PC-3 (cell line): ENCODE data around the gene SNAPC3. TPM values are rescaled to one million over a fixed set of nuclear protein-coding genes. Genes with fewer than 3 reads are reported as not detected.
"Not testable (repeated sequence)": the region's sequence is repeated elsewhere in the genome, so short reads cannot be mapped to it uniquely, and the experiment has no call there.

Experiments
- ATAC-seq: fragments of 200-7000 bp; cut with Tn5 transposase; 2 replicates; pipeline ENCODE4 v1.9.1; 2020; ENCODE audit warnings: mild to moderate bottlenecking, moderate library complexity
- BruUV-seq: library from RNA; stranded (reverse); fragments of 400-500 nt; replicated peaks from 2 replicates; lab custom pipeline; 2021; lab: Mats Ljungman, UMichigan
- CTCF ChIA-PET: fragments of 300-600 bp; sonication (Branson Sonifier 250); formaldehyde crosslinking; loops from one replicate; lab custom pipeline; 2022; ENCODE audit warnings: antibody characterized with exemption; lab: Charles Lee
- POLR2A ChIA-PET: fragments of 300-600 bp; sonication (Branson Sonifier 250); formaldehyde crosslinking; loops from one replicate; lab custom pipeline; 2022; ENCODE audit warnings: antibody characterized with exemption; ENCODE audit not compliant: unreplicated experiment; lab: Charles Lee
- DNase-seq: peaks from one replicate; pipeline ENCODE4 v3.0.0-alpha.2; 2015
- H2AFZ ChIP-seq: fragments of 300-600 bp; sonication (generic); 2 replicates; pipeline ENCODE4 v1.6.0; 2016; ENCODE audit warnings: antibody characterized with exemption, low read length
- H3F3A ChIP-seq: fragments of 300-600 bp; sonication (generic); one replicate; pipeline ENCODE4 v1.6.0; 2017; ENCODE audit warnings: antibody characterized with exemption, low read length, control low read depth, mild to moderate bottlenecking; ENCODE audit not compliant: unreplicated experiment
- H3K27ac ChIP-seq: fragments of 300-600 bp; sonication (generic); 2 replicates; pipeline ENCODE4 v1.5.1; 2016; ENCODE audit warnings: mild to moderate bottlenecking, low read length
- H3K27me3 ChIP-seq: fragments of 300-600 bp; sonication (generic); 2 replicates; pipeline ENCODE4 v1.6.1; 2016; ENCODE audit warnings: low read length, mixed read lengths
- H3K36me3 ChIP-seq: fragments of 300-600 bp; sonication (generic); 2 replicates; pipeline ENCODE4 v1.6.1; 2016; ENCODE audit warnings: low read depth, mixed run types, low read length, mixed read lengths
- H3K4me1 ChIP-seq: fragments of 300-600 bp; sonication (generic); 2 replicates; pipeline ENCODE4 v1.5.1; 2016; ENCODE audit warnings: low read length; ENCODE audit not compliant: insufficient read depth
- H3K4me2 ChIP-seq: fragments of 300-600 bp; sonication (generic); 2 replicates; pipeline ENCODE4 v1.6.0; 2016; ENCODE audit warnings: low read length
- H3K4me3 ChIP-seq: fragments of 300-600 bp; sonication (generic); 2 replicates; pipeline ENCODE4 v1.5.1; 2016; ENCODE audit warnings: mild to moderate bottlenecking, low read length, mixed read lengths
- H3K79me2 ChIP-seq: fragments of 300-600 bp; sonication (generic); 2 replicates; pipeline ENCODE4 v1.6.1; 2017; ENCODE audit warnings: low read length, mixed read lengths
- H3K9ac ChIP-seq: fragments of 300-600 bp; sonication (generic); 2 replicates; pipeline ENCODE4 v1.6.0; 2016; ENCODE audit warnings: mild to moderate bottlenecking, low read length
- H3K9me2 ChIP-seq: fragments of 300-600 bp; sonication (generic); replicated peaks from 2 replicates; pipeline ENCODE4 v1.6.1; 2016; ENCODE audit warnings: mixed run types, low read length, mixed read lengths
- H3K9me3 ChIP-seq: fragments of 300-600 bp; sonication (generic); 2 replicates; pipeline ENCODE4 v1.6.1; 2016; ENCODE audit warnings: low read length, mixed read lengths
- H4K20me1 ChIP-seq: fragments of 300-600 bp; sonication (generic); 2 replicates; pipeline ENCODE4 v1.6.1; 2016; ENCODE audit warnings: low read length, mixed read lengths
- EZH2 ChIP-seq: fragments of 300-600 bp; sonication (generic); IDR thresholded peaks from one replicate; pipeline ENCODE4 v1.6.1; 2017; ENCODE audit warnings: antibody characterized with exemption, mild to moderate bottlenecking, low read length; ENCODE audit not compliant: unreplicated experiment
- EZH2phosphoT487 ChIP-seq: fragments of 300-600 bp; sonication (generic); IDR thresholded peaks from 2 replicates; pipeline ENCODE4 v1.6.1; 2018; ENCODE audit warnings: mild to moderate bottlenecking, antibody characterized with exemption, low read length, borderline replicate concordance
- intact Hi-C: fragments of 100-400 bp; cut with micrococcal nuclease; formaldehyde crosslinking; loops from 2 replicates; pipeline ENCODE4 v1.9.0; 2023
- total RNA-seq: library from RNA; depleted of rRNA; stranded (reverse); fragments of >200 nt; gene quantifications from 2 replicates; pipeline ENCODE4 v1.2.3, GENCODE V29; 2014
- TF ChIP-seq, protein P1 (sequence below): fragments of 300-600 bp; sonication (generic); conservative IDR thresholded peaks from 2 replicates; pipeline ENCODE4 v1.5.1; 2017; ENCODE audit warnings: antibody characterized with exemption, low read depth, mild to moderate bottlenecking, low read length

SNAPC3 gene
- total RNA-seq, 1 experiment from 2014 or later = 25.4 TPM

DNA sequence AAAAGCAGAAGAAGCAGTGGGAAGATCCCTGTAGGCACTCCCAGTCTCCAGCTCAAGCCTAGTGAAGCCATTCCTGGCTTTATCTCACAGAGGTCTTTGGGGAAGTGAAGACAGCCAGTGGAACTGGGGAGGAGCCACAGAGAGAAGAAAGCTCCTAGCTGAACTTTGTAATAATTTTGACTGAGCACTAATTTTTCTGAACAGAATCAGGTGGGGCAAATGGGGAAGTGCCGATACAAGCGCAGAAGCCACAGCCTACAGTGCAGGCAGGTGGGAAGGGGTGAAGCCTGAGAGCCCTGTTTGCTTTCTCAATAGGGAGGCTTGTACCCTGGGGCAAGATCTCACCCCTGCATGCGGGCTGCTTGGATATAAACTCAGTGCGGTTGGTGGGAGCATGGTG, 48.4 kb upstream of the SNAPC3 start:
- DNase-seq = no peak
- BruUV-seq = no TSS peak
- no peak for ATAC-seq
- Histone ChIP-seq H3K36me3 (no peaks in the 10 kb centered on the region), H3K27ac (no peak overlapping the region), H3F3A (no peaks in the 10 kb centered on the region), H3K9ac (no peak overlapping the region), H3K4me3 (no peak overlapping the region), H3K27me3 (no peaks in the 10 kb centered on the region), H3K79me2 (no peaks in the 10 kb centered on the region), H3K4me1 (no peaks in the 10 kb centered on the region), H4K20me1 (no peaks in the 10 kb centered on the region), H3K9me3 (no peaks in the 10 kb centered on the region), H3K9me2 (no peaks in the 10 kb centered on the region), H3K4me2 (no peak overlapping the region), H2AFZ (no peak overlapping the region)
- CTCF ChIA-PET = no interaction called here
- TF ChIP-seq, protein P1, sequence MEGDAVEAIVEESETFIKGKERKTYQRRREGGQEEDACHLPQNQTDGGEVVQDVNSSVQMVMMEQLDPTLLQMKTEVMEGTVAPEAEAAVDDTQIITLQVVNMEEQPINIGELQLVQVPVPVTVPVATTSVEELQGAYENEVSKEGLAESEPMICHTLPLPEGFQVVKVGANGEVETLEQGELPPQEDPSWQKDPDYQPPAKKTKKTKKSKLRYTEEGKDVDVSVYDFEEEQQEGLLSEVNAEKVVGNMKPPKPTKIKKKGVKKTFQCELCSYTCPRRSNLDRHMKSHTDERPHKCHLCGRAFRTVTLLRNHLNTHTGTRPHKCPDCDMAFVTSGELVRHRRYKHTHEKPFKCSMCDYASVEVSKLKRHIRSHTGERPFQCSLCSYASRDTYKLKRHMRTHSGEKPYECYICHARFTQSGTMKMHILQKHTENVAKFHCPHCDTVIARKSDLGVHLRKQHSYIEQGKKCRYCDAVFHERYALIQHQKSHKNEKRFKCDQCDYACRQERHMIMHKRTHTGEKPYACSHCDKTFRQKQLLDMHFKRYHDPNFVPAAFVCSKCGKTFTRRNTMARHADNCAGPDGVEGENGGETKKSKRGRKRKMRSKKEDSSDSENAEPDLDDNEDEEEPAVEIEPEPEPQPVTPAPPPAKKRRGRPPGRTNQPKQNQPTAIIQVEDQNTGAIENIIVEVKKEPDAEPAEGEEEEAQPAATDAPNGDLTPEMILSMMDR = no peak
- intact Hi-C loops = no loop called here
- POLR2A ChIA-PET = no interaction called here

DNA sequence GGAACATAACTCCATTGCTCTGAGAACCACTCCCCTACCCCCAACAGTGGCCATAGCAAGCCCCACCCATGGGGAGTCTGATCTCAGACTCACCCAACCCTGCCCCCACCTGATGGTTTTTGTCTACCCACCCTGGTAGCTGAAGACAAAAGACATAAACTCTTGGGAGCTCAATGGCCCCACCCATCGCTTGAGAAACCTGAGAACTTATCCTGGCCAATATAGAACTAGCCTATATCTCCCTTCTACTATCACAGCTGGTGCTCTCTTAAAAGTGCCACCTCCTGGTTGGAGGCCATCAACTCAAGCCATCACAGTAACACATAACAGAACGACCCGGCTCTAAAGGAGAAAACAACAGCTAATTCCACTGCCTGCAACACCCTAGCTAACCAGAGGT, 47.9 kb upstream of the SNAPC3 start:
- no peak overlapping the region for H3K4me3 ChIP-seq
- H3K4me1 ChIP-seq = no peaks in the 10 kb centered on the region
- H3K9ac ChIP-seq = no peak overlapping the region
- DNase-seq (no peak), ATAC-seq (no peak)
- no peaks in the 10 kb centered on the region for H3K36me3 ChIP-seq
- intact Hi-C loops = no loop called here
- H3K4me2 ChIP-seq = no peak overlapping the region
- H4K20me1 ChIP-seq = no peaks in the 10 kb centered on the region
- no peaks in the 10 kb centered on the region for H3K9me3 ChIP-seq
- H3K27ac ChIP-seq = no peak overlapping the region
- no peaks in the 10 kb centered on the region for H3K27me3 ChIP-seq
- no peak overlapping the region for H2AFZ ChIP-seq
- H3F3A ChIP-seq = no peaks in the 10 kb centered on the region
- BruUV-seq = no TSS peak
- no peak for TF ChIP-seq EZH2phosphoT487
- no peak for TF ChIP-seq EZH2
- TF ChIP-seq, protein P1 = no peak
- no peaks in the 10 kb centered on the region for H3K9me2 ChIP-seq
- ChIA-PET CTCF (no interaction called here), POLR2A (no interaction called here)
- H3K79me2 ChIP-seq = no peaks in the 10 kb centered on the region

DNA sequence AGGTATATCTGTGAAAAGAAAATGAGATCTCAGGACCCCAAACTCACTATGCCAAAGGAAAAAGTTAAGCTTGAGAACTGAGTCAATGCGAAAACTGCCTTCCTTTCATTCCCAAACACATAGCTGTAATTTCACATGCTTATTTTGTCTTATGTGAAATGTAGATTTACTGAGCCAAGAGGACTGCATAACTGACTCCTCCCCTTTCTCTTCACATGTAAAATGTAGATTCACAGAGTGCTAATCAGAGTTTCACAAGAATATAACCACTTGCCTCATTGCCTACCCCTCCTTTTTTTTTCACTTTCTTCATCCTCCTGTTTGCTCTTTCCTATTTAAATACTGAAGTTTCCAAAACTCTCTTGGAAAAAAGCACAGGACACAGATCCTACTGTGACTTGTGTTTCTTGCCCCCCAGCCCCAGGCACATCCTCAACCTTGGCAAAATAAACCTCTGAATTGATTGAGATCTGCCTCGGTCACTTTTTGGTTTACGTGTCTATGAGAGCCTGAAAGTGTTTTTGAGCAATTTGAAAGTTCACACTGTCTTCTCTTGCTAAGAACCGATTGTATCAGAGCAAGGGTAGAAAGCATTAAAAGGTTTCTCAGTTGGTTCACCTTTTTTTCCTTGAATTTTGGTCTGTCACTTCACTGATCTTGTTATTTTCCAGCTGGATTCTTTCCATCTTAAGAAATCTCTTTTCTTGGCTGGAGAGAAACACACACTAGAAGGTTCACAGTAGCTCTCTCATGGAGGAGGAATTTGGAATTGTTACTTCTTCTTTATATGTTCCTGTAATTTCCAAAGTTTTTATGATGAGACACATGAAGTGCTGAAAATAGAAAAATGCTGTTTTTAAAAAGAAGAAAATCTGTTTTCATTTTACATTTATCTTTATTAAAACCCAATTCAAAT, 44.8 kb upstream of the SNAPC3 start:
- no TSS peak for BruUV-seq
- Histone ChIP-seq H3K4me3 (no peak overlapping the region), H3K79me2 (no peaks in the 10 kb centered on the region), H3K4me2 (no peak overlapping the region), H3K27ac (no peak overlapping the region), H2AFZ (no peak overlapping the region), H3K36me3 (no peaks in the 10 kb centered on the region), H4K20me1 (no peaks in the 10 kb centered on the region), H3K27me3 (no peaks in the 10 kb centered on the region), H3K9me3 (no peaks in the 10 kb centered on the region), H3K4me1 (no peaks in the 10 kb centered on the region), H3K9ac (no peak overlapping the region), H3K9me2 (no peaks in the 10 kb centered on the region), H3F3A (no peaks in the 10 kb centered on the region)
- DNase-seq (no peak), ATAC-seq (no peak)
- CTCF ChIA-PET = interaction anchor here (0.6 kb wide), 2 partner anchors 98 to 165 kb away, joined by 4 to 5 read pairs; no protein-coding TSS in a partner anchor
- intact Hi-C loops = no loop called here
- TF ChIP-seq EZH2 = no peak
- TF ChIP-seq, protein P1 = no peak
- TF ChIP-seq EZH2phosphoT487 = no peak
- POLR2A ChIA-PET = no interaction called here

DNA sequence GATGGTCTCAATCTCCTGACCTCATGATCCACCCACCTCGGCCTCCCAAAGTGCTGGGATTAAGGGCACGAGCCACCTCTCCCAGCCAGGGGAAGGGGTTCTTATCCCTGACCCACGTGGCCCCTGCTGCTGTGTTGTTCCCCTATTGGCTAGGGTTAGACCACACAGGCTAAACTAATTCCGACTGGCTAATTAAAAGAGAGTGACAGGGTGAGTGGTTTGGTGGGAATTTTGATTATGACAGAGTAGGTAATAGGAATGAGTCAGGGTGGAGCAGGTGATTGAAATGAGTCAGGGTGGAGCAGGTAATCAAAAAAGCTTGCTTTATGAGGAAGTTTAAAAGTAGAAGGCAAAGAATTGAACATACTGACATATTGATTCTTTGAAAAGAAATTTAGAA, 43.4 kb upstream of the SNAPC3 start:
- DNase-seq, H3K4me2 ChIP-seq, H3K9me3 ChIP-seq, intact Hi-C loops, H3F3A ChIP-seq, H3K27ac ChIP-seq, BruUV-seq, H2AFZ ChIP-seq, H3K79me2 ChIP-seq, H3K9ac ChIP-seq, H3K36me3 ChIP-seq, H3K4me3 ChIP-seq, H3K9me2 ChIP-seq, H4K20me1 ChIP-seq, H3K27me3 ChIP-seq, CTCF ChIA-PET, ATAC-seq, H3K4me1 ChIP-seq: not testable (repeated sequence)
- POLR2A ChIA-PET = interaction anchor here (0.8 kb wide), 1 partner anchor 9 kb away, joined by 6 read pairs; no protein-coding TSS in a partner anchor
